Gastroesophageal sphincter (tissue), 3 donors: ENCODE measurements around the gene AP3S2.

ENCODE experiments used
- POLR2A ChIP-seq, 2 donors: fragments of 450-650 bp; IDR thresholded peaks; one replicate each; pipeline ENCODE4 v1.6.1; 2017; ENCODE audit warnings: antibody characterized with exemption in 2 of 2, mild to moderate bottlenecking in 2 of 2, moderate library complexity in 1 of 2
- POLR2AphosphoS5 ChIP-seq: sonication (generic); formaldehyde crosslinking; IDR thresholded peaks from one replicate; pipeline ENCODE4 v1.6.1; 2017; ENCODE audit warnings: antibody characterized with exemption
- TF ChIP-seq, protein P1 (sequence below), 4 experiments: fragments of 200-600 bp in 2 of 4; fragments of 450-650 bp in 2 of 4; sonication (generic) in 1 of 4; IDR thresholded peaks; one replicate each; pipeline ENCODE4 v1.5.1; 2017 to 2019; ENCODE audit warnings: antibody characterized with exemption in 4 of 4, mild to moderate bottlenecking in 2 of 4, moderate library complexity in 2 of 4

GRCh38 chr15:89833966-89834365 lies 59.8 kb downstream of the AP3S2 start:
- TF ChIP-seq, protein P1, sequence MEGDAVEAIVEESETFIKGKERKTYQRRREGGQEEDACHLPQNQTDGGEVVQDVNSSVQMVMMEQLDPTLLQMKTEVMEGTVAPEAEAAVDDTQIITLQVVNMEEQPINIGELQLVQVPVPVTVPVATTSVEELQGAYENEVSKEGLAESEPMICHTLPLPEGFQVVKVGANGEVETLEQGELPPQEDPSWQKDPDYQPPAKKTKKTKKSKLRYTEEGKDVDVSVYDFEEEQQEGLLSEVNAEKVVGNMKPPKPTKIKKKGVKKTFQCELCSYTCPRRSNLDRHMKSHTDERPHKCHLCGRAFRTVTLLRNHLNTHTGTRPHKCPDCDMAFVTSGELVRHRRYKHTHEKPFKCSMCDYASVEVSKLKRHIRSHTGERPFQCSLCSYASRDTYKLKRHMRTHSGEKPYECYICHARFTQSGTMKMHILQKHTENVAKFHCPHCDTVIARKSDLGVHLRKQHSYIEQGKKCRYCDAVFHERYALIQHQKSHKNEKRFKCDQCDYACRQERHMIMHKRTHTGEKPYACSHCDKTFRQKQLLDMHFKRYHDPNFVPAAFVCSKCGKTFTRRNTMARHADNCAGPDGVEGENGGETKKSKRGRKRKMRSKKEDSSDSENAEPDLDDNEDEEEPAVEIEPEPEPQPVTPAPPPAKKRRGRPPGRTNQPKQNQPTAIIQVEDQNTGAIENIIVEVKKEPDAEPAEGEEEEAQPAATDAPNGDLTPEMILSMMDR (IDR thresholded peaks at IDR 0.05): no peak
- TF ChIP-seq POLR2A (IDR thresholded peaks at IDR 0.05) (no peak), POLR2AphosphoS5 (no peak)
